K562 (cell line): ENCODE results near the gene DPP10.

Source experiments
- JUN ChIP-seq, 2 experiments: sonication (generic) in 1 of 2; formaldehyde crosslinking in 1 of 2; IDR thresholded peaks; 2 replicates each; pipeline versions ENCODE4 v1.6.1 to v1.8.0; 2012 to 2022; ENCODE audit warnings: borderline replicate concordance in 2 of 2, mild to moderate bottlenecking in 2 of 2, improper control_type of control experiment in 1 of 2, low read depth in 1 of 2, low read length in 1 of 2, missing genetic modification reagents in 1 of 2
- KDM5B ChIP-seq: fragments of 200-600 bp; sonication (generic); IDR thresholded peaks from 2 replicates; pipeline ENCODE4 v1.6.1; 2012; ENCODE audit warnings: low read depth, mild to moderate bottlenecking, moderate library complexity, low read length, control low read depth, inconsistent platforms; ENCODE audit not compliant: insufficient replicate concordance
- POLR2A ChIP-seq: fragments of 450-650 bp; conservative IDR thresholded peaks from 2 replicates; pipeline ENCODE4 v1.6.1; 2016
- STAT5B ChIP-seq: fragments of 250-450 bp; sonication (Bioruptor Pico); IDR thresholded peaks from 2 replicates; pipeline ENCODE4 v1.8.0; 2021; ENCODE audit warnings: mild to moderate bottlenecking, inconsistent platforms
- ZBTB8A ChIP-seq: fragments of 450-650 bp; IDR thresholded peaks from 2 replicates; pipeline ENCODE4 v1.6.1; 2018; ENCODE audit warnings: mild to moderate bottlenecking, moderate library complexity; ENCODE audit not compliant: partially characterized antibody
- TF ChIP-seq, protein P1 (sequence below): sonication (generic); formaldehyde crosslinking; IDR thresholded peaks from 2 replicates; pipeline ENCODE4 v1.8.1; 2022; ENCODE audit warnings: missing genetic modification reagents
- TF ChIP-seq, protein P2 (sequence below): sonication (generic); formaldehyde crosslinking; IDR thresholded peaks from 2 replicates; pipeline ENCODE4 v1.9.0; 2022; ENCODE audit warnings: mild to moderate bottlenecking, missing genetic modification reagents

DNA sequence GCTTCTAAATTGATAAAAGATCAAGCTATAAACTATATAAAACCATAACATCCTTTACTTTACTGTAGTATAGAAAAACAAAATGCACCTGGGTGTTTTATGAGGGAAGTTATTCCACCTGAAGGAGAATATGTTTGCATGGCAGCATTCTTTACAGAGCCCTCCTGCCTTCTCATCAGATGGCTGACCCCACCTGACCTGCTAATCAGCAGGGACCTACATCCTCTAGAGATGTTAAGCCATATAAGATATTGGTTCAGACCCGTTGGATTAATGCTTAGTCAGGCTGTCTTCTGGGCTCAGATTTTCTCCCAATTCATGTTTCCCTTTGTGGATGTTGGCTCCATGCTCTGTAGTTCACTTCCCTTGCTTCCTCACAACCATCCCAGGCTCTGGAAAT lies 414.8 kb downstream of the DPP10 start:
- TF ChIP-seq, protein P1, sequence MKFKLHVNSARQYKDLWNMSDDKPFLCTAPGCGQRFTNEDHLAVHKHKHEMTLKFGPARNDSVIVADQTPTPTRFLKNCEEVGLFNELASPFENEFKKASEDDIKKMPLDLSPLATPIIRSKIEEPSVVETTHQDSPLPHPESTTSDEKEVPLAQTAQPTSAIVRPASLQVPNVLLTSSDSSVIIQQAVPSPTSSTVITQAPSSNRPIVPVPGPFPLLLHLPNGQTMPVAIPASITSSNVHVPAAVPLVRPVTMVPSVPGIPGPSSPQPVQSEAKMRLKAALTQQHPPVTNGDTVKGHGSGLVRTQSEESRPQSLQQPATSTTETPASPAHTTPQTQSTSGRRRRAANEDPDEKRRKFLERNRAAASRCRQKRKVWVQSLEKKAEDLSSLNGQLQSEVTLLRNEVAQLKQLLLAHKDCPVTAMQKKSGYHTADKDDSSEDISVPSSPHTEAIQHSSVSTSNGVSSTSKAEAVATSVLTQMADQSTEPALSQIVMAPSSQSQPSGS, result no peak
- TF ChIP-seq, protein P2, sequence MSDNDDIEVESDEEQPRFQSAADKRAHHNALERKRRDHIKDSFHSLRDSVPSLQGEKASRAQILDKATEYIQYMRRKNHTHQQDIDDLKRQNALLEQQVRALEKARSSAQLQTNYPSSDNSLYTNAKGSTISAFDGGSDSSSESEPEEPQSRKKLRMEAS, result no peak
- TF ChIP-seq JUN (IDR thresholded peaks at IDR 0.05; ENCODE audit: borderline replicate concordance, low read depth, low read length) (no peak), JUN (CRISPR knock-in tag; IDR thresholded peaks at IDR 0.05; ENCODE audit: borderline replicate concordance) (no peak), STAT5B (CRISPR knock-in tag) (no peak), POLR2A (no peak), KDM5B (no peak), ZBTB8A (no peak)
